ENCODE data around the gene PACSIN1.

The PACSIN1 gene

DNA sequence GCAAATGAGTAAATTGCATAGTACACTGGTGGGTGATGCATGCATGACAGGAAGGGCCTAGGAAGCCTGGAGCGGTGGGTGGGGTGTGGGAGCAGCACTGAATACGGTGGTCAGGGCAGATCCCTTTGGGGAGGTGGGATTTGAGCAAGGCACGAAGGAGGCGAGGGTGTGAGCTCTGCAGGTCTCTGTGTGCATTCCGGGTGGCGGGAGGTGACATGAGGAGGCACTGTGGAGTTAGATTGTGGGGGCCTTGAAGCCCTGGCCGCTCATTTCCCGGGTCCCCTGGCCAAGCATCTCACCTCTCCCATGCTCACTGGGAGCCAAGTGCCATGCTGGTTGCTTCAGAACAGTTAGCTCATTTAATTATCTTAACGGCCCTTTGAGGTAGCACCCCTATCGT is 96.5 kb downstream of the PACSIN1 start:
- no peak for DNase-seq (ENCODE audit: low read depth)

DNA sequence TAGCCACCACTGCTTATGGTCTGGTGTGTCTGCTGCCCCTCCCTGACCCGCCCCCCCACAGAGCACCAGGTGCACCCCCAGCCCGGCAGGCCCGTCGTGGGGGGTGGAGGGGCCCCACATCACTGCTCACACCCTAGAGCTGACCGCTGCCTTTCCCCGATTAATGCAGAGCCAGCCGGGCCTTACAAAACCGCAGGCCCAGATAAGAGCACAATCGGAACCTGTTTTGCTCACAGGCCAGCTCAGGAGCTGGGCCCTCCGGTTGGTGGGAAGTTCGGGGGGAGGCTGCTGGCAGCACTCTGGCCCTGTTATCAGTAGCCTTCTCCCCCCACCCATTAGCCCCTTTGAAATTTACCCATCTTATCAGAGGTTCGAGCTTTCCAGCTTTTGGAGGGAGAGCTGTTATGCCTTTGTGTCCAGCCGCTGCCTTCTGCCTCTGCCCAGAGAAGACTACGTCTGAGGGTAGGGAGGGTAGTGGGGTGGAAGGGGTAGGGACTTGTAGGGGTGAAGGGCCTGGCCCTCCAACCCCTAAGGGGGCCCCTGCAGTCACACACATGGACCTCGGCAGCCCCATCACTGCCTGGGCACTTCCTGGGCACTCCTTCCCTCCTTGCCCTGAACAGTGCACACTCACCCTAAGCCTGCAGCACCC is 97.1 kb downstream of the PACSIN1 start:
- DNase-seq (ENCODE audit: low read depth), result no peak

GRCh38 chr6:34563513-34563870 is 97.6 kb downstream of the PACSIN1 start:
- no peak for DNase-seq (ENCODE audit: low read depth)

GRCh38 chr6:34564181-34564580 is 98.3 kb downstream of the PACSIN1 start:
- no peak for DNase-seq (ENCODE audit: low read depth)

- no peak for DNase-seq (ENCODE audit: low read depth)
These were observed 99.9 kb downstream of the PACSIN1 start for GRCh38 chr6:34565722-34566137.

DNA sequence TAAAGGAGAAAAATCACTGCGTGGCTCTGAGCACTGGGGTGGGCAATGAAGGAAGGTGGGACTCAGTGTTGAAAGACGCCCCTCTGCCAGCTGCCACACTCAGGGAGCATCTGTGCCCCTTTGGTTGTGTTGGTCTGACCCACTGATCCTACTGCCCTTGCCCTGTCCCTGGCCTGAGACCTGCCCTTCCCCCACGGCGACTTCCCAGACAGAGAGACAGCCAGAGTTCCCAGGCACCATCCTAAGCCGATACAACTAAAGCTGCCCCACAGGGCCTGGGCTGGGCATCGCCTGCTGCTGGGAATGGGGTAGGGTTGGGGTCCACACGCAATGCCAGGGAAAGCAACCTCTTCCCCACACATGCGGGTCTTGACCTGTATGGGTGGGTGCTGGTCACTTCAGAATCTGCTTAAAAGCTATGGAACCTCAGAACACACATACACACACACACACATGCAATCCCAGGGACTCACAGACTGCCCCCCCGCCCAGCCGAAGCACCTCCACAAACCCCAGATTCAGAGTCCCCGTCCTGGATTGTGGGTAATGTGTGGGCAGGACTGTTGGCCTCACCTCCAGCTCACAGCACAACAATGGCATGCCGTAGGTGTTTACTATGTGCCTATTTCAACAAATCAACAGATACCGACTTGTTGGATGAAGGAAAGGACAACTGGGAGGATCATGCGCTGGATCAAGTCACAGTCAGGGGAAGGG is 101.1 kb downstream of the PACSIN1 start:
- DNase-seq (ENCODE audit: low read depth), result no peak

DNA sequence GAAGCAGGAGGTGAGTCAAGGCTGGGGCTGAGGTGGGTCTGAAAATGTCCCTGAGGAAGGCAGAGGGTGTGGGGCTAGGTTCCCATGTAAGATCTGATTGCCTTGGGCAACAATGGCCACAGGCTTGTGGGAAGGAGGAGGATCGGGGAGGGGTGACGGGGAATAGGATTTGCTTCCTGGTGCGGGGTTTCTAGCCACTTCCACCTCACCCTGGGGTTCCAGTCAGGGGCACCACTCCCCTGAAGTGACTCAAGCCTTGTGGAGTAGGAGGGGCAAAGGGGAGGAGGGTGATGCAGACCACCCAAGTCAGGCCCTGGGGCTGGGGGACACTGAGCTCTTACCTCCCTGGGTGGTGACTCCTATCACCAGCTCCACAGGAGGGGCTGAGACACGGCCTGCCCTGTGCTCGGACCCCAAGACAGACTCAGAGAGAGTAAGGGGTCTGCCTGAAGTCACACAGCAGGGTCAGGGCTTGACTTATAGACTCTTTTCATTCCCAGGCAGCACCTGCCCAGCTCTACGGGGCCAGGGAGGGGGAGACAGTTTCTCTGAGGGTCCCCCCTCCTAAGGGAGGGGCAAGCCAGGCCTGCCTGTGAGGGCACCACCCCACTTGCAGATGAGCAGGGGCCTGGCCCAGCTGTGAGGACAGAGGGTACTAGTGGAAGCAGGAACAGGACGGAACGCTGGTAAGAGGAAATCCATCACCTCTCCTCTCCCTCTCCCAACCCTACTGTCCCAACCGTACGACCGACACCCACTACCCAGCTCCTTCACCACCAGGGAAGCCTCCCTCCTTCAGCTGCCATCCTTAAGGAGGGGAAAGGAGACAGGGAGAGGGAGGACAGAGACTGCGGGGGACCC is 102.7 kb downstream of the PACSIN1 start:
- DNase-seq (ENCODE audit: low read depth), result no peak

- no peak for DNase-seq (ENCODE audit: low read depth)
These were observed 103.6 kb downstream of the PACSIN1 start for GRCh38 chr6:34569361-34569973.

DNA sequence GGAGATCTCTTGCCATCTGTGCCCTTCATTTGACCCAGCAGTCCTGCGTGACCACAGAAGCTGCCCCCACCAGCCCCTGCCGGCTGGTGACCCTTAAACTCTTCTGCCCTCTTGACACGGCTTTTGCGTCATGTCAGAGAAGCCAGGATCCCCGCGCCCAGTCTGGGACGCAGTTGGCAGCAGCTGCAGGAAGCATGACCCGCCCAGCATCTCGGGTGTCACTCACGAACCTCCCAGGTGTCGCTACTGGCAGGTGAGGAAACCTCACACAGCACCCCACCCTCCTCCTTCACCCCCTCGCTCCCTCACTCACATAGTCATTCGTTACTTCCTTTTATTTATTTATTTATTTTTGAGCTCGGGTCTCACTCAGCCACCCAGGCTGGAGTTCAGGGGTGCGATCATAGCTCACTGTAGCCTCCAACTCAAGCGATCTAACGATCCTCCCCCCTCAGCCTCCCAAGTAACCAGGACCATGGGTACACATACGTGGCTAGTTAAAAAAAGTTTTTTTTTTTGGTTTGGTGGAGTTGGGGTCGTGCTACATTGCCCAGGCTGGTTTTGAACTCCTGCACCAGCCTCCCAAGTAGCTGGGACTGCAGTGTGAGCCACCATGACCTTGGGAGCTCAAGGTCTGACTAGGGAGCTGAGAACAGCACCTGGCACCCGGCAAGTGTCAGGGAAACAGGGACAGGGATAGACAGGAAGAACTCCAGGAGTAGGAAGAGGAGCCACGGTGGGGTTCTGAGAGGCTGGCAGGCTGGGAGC is 104.4 kb downstream of the PACSIN1 start:
- no peak for DNase-seq (ENCODE audit: low read depth)

DNA sequence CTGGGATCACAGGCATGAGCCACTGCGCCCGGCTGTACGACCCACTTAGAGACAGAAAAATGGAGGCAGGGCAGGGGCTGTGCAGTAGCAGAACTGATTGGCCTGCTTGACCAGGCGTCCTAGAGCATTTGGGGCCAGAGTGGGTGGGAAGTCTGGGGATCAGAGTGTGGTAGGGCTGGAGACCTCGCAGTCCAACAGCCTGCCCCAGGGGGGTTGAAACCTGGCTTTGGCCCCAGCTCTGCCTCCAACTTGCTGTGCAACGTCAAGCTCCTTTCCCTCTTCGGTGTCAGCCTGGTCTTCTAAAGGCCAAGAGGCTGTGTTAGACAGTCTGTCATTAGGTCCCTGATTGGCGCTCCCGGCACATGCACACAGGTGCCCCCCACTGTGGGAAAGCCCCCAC is 105.5 kb downstream of the PACSIN1 start:
- no peak for DNase-seq (ENCODE audit: low read depth)

DNA sequence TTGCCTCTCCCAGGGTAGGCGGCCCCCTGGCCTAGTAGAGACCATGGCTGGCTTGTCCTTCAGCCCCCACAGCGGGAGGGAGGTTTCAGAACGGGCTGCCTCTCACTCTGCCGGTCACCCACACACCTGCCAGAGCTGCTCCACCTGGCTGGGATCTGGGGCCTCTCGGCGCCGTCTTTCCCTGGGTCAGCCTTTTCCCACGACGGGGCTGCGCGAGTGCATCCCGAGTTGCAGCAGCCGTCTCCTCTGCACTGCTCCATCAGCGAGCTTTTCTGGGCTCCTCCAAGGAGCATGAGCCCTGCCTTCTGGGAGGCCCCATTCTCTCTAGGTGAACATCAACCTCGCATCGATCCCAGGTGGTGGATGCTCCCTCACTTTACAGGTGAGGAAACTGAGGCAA is 106.1 kb downstream of the PACSIN1 start:
- DNase-seq (ENCODE audit: low read depth), result no peak

- no peak for DNase-seq (ENCODE audit: low read depth)
These were observed 106.7 kb downstream of the PACSIN1 start for GRCh38 chr6:34572585-34572984.

- no peak for DNase-seq (ENCODE audit: low read depth)
These were observed 107.8 kb downstream of the PACSIN1 start for GRCh38 chr6:34573567-34574183.

- DNase-seq (ENCODE audit: low read depth), result no peak
These were observed 108.9 kb downstream of the PACSIN1 start for GRCh38 chr6:34574647-34575293.

- no peak for DNase-seq (ENCODE audit: low read depth)
These were observed 109.5 kb downstream of the PACSIN1 start for GRCh38 chr6:34575326-34575725.

GRCh38 chr6:34576286-34576955 is 110.5 kb downstream of the PACSIN1 start:
- DNase-seq (ENCODE audit: low read depth), result no peak

DNA sequence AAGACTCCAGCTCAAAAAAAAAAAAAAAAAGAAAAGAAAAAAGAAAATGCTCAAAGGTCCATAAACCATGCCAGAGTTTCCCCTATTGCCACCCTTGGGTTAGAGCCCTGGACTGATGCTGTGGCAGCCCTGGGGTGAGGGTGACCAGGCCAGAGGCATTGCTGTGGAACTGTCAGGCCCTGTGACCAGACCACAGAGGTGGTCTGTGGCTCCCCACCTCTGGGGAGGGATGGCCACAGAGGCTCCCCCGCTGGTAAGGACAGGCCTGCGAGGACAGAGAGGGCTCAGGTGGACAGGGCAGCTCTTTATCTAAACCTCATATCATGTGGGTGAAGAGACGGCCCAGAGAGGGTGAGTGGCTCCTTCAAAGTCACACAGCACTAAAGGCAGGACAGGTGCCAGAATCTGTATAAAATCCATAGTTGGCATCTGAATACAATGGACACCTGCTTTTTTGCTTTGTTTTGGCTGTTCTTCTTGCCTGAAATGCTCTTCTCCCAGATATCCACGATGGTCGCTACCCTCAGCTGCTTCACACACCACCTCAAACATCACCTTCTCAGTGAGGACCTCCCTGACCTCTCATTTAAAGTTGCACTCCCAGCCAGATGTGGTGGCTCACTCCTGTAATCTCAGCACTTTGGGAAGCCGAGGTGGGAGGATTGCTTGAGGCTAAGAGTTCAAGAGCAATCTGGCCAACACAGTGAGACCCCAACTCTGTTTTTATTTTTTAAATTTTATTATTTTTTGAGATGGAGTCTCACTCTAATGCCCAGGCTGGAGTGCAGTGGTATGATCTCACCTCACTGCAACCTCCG is 112.8 kb downstream of the PACSIN1 start:
- DNase-seq (ENCODE audit: low read depth), result no peak

DNA sequence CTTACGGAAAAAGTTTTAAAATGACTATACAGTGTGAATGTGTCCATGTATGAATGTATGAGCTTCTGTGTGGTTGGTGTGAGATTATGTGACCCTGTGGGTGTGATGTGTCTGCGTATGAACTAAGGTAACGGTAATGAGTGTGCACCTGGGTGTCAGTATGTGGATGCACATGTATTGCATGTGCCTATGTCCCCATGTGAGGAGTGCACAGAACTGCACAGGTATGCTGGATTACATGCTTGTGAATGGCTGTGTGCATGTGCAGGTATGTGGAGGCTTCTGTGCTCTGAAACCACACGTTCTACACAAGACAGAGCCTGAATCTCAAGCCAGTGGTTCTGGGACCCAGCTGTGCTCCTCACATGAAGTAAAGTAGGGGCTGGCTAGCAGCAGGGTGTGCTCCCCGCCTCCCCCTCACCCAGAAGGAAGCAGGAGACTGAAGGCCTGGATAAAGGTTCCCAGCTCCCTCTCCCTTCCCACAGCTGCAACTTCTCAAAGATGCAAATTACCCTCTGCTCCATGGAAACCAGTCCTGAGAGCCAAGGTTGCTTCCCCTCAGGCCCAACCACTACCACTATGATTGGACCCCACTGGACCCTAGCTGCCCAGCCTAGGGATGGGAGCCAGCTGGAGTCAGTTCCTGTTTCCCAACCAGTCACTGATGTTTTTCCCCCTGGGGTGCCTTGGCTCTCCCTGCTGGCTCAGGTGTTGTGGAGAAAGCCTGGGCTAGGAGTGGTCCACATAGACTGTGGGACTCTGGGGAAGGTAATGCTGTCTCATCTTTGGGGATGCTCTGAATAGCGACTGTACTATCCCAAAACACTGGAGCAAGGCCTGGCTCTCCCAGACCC is 115.1 kb downstream of the PACSIN1 start:
- DNase-seq (ENCODE audit: low read depth), result no peak

GRCh38 chr6:34581561-34581920 is 115.7 kb downstream of the PACSIN1 start:
- no peak for DNase-seq (ENCODE audit: low read depth)

All from activated T-cell treated with anti-CD3 and anti-CD28 coated beads for 48 hours (primary cell).